GM18870 (cell line): ENCODE measurements around the gene TRPV2.
"Not testable (repeated sequence)": the region's sequence is repeated elsewhere in the genome, so short reads cannot be mapped to it uniquely, and the experiment has no call there.

ENCODE experiments used
- ATAC-seq: cut with Tn5 transposase; IDR thresholded peaks from one replicate; pipeline ENCODE4 v1.9.1; 2021; ENCODE audit warnings: moderate library complexity; ENCODE audit not compliant: unreplicated experiment

The TRPV2 gene

DNA sequence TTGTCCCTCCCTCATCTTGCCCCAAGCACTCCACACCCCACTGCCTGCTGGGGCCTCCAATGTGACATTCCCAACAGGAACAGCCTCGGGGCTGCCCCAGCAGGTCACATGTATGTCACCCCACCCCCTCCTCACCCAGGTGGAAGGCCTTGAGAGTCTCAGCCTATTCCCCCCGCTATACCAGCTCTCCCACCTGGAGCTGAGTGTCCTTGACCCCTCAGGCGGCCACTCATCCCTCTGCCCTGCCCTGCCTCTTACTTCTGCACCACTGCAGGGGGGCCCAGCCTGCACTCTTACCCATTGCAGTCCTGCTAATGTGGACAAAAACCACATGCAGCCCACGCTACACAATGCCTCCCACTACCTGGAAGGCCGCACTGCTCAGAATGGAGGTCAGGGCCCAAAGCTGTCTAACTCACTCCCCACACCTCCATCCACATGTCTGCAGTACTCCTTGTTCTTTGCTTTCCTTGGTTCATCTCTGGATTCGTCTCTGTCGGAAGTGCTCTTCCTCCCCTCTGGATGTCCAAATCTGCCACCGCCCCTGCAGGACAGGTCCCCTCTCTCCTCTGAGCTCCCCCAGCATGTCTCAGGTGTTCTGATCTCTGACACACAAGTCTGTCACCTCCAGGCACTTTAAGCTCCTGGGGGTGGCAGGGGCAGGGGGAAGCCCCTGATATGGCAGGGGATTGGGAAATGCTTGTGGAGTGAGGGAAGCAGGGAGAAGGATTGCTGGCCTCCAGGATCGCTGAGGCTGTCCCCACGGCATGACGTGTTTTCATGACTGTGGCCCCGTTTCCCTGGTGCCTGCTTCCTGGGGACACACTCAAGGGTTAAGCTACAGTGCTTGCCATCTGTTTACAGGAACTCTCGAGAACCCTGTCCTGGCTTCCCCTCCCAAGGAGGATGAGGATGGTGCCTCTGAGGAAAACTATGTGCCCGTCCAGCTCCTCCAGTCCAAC lies 20.8 kb downstream of the TRPV2 start:
- ATAC-seq: no peak

- no peak for ATAC-seq
These were observed 21.7 kb downstream of the TRPV2 start for GRCh38 chr17:16437083-16437482.

- ATAC-seq: no peak
These were observed 22.8 kb downstream of the TRPV2 start for GRCh38 chr17:16438173-16438556.

GRCh38 chr17:16438557-16439302 lies 23.4 kb downstream of the TRPV2 start:
- peak; percentile 72 for ATAC-seq

GRCh38 chr17:16439303-16439791 lies 24.0 kb downstream of the TRPV2 start:
- no peak for ATAC-seq

DNA sequence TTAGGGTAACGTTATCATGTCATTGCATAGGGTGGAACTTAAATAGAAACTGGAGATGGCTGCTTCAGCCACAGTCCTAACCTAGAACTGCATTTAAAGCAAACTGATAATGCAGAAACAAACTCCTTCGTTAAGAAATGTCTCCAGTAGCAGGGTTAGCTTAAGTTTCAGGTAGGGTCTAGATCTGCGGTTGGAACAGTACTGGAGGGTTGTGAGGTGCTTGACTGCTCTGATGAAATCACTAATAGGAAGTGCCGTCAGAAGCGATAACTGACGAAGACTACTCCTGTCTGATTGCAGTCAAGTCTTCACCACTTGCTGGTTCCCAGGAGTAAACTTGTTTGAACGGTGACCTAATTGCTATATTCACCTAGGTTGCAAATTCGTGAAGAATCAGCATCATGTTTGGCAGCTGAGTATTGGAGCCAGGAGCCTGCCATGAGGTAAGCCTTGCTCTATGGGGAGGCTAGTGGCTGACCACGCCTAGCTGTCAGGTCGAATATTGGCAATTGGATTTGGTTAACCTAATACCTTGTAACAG lies 24.5 kb downstream of the TRPV2 start:
- ATAC-seq: no peak

DNA sequence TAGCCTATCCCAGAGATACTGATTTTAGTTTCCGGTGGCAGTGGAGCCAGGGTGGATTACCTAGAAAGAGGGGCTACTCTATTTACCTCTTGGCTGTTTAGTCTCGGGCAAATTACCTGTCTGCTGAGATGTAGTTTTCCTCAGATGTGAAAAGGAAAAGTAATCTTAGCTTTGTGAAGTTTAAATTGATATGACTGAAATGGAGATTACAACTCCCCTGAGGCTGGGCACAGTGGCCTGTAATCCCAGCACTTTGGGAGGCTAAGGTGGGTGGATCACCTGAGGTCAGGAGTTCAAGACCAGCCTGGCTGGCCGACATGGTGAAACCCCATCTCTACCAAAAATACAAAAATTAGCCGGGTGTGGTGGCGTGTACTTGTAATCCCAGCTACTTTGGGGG lies 25.0 kb downstream of the TRPV2 start:
- ATAC-seq: not testable (repeated sequence)

GRCh38 chr17:16440901-16441629 lies 25.7 kb downstream of the TRPV2 start:
- no peak for ATAC-seq

- ATAC-seq: no peak
These were observed 26.8 kb downstream of the TRPV2 start for GRCh38 chr17:16442141-16442540.

DNA sequence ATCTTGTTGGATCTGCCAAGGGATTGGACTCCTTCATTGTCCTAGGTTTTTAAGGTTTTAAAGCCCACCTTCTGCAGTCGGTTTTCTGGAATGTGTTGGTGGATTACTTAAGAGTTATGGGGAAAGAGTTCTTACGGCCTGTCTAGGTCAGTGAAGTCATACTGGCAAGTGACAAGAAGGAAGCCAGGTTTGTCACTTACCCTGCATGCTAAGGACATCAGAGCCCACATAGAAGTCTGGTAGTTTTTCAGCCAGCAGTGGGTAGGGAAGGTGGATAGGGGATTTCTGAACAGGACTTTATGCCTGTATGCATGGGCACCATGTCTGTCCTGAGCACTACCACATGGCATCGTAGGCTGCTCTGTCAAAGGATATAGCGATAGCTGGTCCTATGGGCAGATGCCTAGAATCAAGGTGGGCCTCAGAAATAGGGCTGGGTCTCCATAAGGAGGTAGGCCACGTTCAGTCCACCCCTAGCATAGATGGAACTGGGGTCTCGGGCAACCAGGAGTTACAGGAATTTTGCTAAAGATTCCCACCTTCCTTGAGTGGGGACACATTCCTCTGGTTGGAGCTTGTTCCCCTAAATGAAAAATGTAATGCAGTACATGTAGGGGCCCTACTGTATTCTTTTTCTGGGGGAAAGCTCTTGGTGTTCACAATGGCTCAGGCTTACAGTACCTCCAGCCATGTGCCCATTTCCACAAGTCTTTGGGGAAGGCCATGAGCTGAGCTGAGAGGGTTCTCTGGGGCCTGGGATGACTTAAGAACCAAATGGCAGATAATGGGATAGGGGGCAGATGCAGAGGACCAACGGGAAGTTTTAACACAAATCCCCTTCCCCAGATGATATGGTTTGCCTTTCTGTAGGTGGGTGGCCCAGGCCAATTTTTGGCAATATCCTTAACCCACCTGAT lies 27.5 kb downstream of the TRPV2 start:
- ATAC-seq: no peak

GRCh38 chr17:16443511-16444257 lies 28.3 kb downstream of the TRPV2 start:
- ATAC-seq: no peak

GRCh38 chr17:16444258-16444886 lies 29.0 kb downstream of the TRPV2 start:
- no peak for ATAC-seq

GRCh38 chr17:16446338-16446983 lies 31.1 kb downstream of the TRPV2 start:
- no peak for ATAC-seq

GRCh38 chr17:16447676-16448075 lies 32.3 kb downstream of the TRPV2 start:
- no peak for ATAC-seq

- ATAC-seq: no peak
These were observed 33.1 kb downstream of the TRPV2 start for GRCh38 chr17:16448490-16448889.

DNA sequence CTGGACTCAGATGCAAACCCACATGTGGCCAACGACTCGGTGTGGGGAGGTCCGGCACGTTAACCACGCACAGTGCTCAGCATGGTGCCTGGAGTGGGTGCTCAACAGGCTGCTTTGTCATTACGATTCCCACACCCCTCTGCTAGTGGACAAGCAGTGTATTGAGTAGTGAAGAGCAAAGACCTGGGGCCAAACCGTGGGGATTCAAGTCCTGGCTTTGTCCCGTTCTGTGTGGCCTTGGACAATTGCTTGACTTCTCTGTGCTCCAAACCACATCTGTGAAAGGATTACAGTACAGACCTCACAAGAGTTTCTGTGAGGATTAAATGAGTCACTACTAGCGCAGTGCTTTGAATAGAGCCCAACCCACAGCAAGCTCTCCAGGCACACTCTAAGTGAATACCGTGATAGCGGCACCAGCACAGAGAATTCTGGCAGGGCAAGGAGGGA lies 33.8 kb downstream of the TRPV2 start:
- ATAC-seq: no peak

DNA sequence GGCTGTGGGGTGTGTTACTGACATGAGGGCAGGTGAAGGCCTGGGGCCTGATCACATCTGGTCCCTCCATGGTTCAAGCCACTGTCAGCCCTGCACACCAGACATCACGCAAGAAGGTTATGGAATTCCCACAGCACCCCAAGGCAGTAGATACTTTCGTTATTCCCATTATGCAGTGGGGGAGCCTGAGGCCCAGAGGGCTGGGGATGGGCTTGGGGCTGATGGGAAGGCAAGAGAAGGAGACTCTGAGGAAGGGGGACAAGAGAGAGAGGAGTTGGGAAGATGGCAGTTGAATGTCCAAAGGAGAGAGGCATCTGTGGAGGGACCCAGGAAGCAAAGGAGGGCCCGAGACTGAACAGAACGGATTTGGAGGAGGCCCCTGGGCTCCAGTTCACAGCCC lies 34.7 kb downstream of the TRPV2 start:
- ATAC-seq: no peak

- ATAC-seq: not testable (repeated sequence)
These were observed 36.9 kb downstream of the TRPV2 start for GRCh38 chr17:16452268-16452667.
